Uterus (tissue), 4 donors: Measurements from ENCODE around the gene NPIPB12. TPM values are rescaled to one million over a fixed set of nuclear protein-coding genes. Genes with fewer than 3 reads are reported as not detected.
"Not testable (repeated sequence)": the region's sequence is repeated elsewhere in the genome, so short reads cannot be mapped to it uniquely, and the experiment has no call there.

Experiments used
- DNase-seq, 2 donors: peaks; one replicate each; pipeline ENCODE4 v3.0.0-alpha.2; 2019 to 2020
- H3K27ac ChIP-seq, 2 donors: fragments of 200-600 bp; sonication (generic); 1 replicate in 1 of 2; 2 replicates in 1 of 2; pipeline ENCODE4 v1.5.1; 2016 to 2018
- H3K27me3 ChIP-seq, 2 donors: fragments of 200-600 bp; sonication (generic); one replicate each; pipeline ENCODE4 v1.5.1; 2018 to 2019; ENCODE audit warnings: control low read depth in 1 of 2
- H3K36me3 ChIP-seq, 2 donors: fragments of 200-600 bp; sonication (generic); one replicate each; pipeline ENCODE4 v1.5.1; 2019; ENCODE audit warnings: control low read depth in 1 of 2
- H3K4me1 ChIP-seq, 2 donors: fragments of 200-600 bp; sonication (generic); one replicate each; pipeline ENCODE4 v1.5.1; 2018 to 2019; ENCODE audit warnings: control low read depth in 1 of 2
- H3K4me3 ChIP-seq, 2 donors: fragments of 200-600 bp; sonication (generic); 1 replicate in 1 of 2; 2 replicates in 1 of 2; pipeline ENCODE4 v1.5.1; 2018 to 2019; ENCODE audit warnings: mild to moderate bottlenecking in 1 of 2
- H3K9me3 ChIP-seq, 2 donors: fragments of 200-600 bp; sonication (generic); one replicate each; pipeline ENCODE4 v1.5.1; 2019; ENCODE audit warnings: control low read depth in 1 of 2
- intact Hi-C: fragments of 100-400 bp; cut with DNase I; formaldehyde crosslinking; loops from one replicate; pipeline ENCODE4 v1.15.1; 2023; ENCODE audit warnings: low total_unique reads
- total RNA-seq, 4 donors: library from RNA; depleted of rRNA in 3 of 4; stranded (reverse); fragments of >200 nt in 3 of 4; gene quantifications; one replicate each; pipeline versions ENCODE4 v1.1.0 to v1.2.4, GENCODE V29; 2014 to 2023
- donor health status: DM: yes; HTN: yes; CAD: no.

Gene NPIPB12
- 10 to 100 TPM; 11.8 to 95.3 (median 58.6) TPM for total RNA-seq

DNA sequence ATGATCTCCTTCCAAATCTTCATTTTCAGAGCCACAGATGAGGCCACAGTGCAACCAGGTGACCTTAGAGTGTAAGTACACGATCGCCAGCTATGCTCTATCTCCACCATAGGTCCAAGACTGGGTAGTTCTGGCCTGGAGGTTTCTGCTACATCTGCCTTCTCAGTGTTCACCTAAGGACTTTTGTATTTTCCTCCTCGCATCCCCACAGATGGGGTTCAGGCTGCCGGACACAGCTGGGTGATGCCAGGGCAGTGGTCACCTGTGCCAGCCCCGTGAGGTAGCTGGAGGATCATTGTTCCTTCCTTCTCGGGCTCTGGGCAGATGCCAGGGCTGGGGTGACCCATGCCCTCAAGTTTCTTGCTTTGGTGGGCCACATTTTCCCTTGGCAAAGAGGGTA, at the start of gene NPIPB12:
NPIPB12 (minus strand) TSS at position 101 of the 400 bp plus-strand sequence.
- intact Hi-C loops, result not testable (repeated sequence)

GRCh38 chr16:29521520-29521919, 15.3 kb upstream of the NPIPB12 start:
- H3K4me1 ChIP-seq, H3K27me3 ChIP-seq, intact Hi-C loops, DNase-seq, H3K9me3 ChIP-seq, H3K4me3 ChIP-seq, H3K36me3 ChIP-seq, H3K27ac ChIP-seq: not testable (repeated sequence)

More for the DNA sequence above, at the start of gene NPIPB12:
- H3K36me3 ChIP-seq, H3K4me1 ChIP-seq, H3K27ac ChIP-seq, H3K9me3 ChIP-seq, H3K4me3 ChIP-seq, H3K27me3 ChIP-seq, DNase-seq: not testable (repeated sequence)

DNA sequence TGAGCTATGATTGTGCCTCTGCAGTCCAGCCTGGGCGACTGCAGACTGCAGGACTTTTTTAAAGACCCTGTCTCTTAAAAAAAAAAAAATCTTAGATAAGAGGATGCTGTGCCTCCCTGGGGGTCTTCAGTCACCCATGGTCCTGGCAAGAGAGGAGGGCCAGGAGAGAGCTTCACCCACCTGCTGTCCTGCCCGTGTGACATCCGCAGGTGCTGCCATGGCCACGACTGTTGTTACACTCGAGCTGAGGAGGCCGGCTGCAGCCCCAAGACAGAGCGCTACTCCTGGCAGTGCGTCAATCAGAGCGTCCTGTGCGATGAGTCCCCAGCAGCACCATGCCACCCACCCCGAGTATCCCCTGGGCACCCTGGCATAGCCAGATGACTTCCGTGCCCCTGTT, 23.9 kb downstream of the NPIPB12 start:
- H3K27ac ChIP-seq, H3K27me3 ChIP-seq, H3K4me3 ChIP-seq, intact Hi-C loops, H3K9me3 ChIP-seq, H3K4me1 ChIP-seq, H3K36me3 ChIP-seq, DNase-seq: not testable (repeated sequence)

- H3K9me3 ChIP-seq, intact Hi-C loops, H3K27ac ChIP-seq, H3K27me3 ChIP-seq, H3K4me1 ChIP-seq, H3K4me3 ChIP-seq, DNase-seq, H3K36me3 ChIP-seq: not testable (repeated sequence)
These were observed 34.1 kb downstream of the NPIPB12 start for GRCh38 chr16:29472065-29472464.

GRCh38 chr16:29469660-29470059, 36.5 kb downstream of the NPIPB12 start:
- peak; percentile 57 to 77 for DNase-seq
- H3K4me1 ChIP-seq, H3K27me3 ChIP-seq, H3K9me3 ChIP-seq, H3K4me3 ChIP-seq, H3K36me3 ChIP-seq, intact Hi-C loops: not testable (repeated sequence)
- peak overlapping the region; percentile 54 to 65 for H3K27ac ChIP-seq

GRCh38 chr16:29467654-29468366, 38.4 kb downstream of the NPIPB12 start:
- H3K27ac ChIP-seq, H3K36me3 ChIP-seq, H3K9me3 ChIP-seq, H3K27me3 ChIP-seq, intact Hi-C loops, H3K4me3 ChIP-seq, DNase-seq, H3K4me1 ChIP-seq: not testable (repeated sequence)

GRCh38 chr16:29466904-29467303, 39.3 kb downstream of the NPIPB12 start:
- H3K36me3 ChIP-seq, DNase-seq, H3K9me3 ChIP-seq, H3K27me3 ChIP-seq, H3K27ac ChIP-seq, intact Hi-C loops, H3K4me1 ChIP-seq, H3K4me3 ChIP-seq: not testable (repeated sequence)

DNA sequence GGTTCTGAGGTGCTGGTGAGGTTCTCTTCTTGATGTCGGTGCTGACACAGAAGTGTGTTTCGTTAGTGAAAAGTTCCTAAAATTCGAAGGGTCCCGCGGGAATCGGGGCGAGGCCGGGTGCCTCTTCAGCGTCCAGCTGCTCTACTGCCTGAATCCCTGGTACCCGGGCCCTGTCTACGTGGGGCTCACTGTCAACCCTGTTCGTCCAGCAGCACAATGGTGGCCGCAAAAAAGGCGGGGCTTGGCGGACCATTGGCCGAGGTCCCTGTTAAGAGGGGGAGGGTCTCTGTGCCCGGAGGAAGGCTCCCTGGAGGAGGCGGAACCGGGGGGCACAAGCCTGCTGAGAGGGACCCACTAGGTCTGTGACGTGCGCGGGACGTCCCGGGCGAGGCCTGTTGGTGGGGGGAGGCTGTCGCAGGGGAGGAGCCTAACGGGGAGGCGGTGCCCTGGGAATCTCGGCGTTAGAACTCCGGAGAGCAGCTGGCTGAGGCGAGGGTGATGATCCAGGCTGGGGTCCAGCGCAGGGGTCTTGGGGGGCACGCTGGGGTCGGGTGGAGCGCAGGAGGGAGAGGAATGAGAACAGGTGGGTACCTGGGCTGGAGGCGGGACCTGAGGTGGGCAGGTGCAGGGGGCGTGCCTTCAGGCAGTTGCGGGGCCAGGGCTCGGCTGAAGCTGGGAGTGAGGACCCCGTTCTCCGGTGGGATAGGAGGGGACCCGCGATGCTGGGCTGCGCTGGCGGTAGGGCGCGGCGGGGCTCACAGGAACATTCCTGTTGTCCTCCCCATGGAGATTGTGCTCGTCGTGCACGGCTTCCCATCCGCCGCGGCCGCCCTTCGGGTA, 40.0 kb downstream of the NPIPB12 start:
- DNase-seq, H3K4me1 ChIP-seq, H3K27me3 ChIP-seq, intact Hi-C loops, H3K9me3 ChIP-seq, H3K4me3 ChIP-seq, H3K27ac ChIP-seq, H3K36me3 ChIP-seq: not testable (repeated sequence)

DNA sequence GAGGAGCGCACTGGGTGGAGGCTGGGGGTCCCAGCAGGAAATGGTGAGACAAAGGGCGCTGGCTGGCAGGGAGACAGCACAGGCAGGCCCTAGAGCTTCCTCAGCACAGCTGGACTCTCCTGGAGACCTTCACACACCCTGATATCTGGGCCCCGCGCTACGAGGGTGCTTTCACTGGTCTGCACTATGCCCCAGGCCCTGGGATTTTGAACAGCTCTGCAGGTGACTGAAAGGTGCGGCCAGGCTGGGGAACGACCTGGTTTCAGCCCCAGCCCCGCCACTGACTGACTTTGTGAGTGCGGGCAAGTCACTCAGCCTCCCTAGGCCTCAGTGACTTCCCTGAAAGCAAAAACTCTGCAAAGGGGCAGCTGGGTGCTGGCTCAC, 45.6 kb downstream of the NPIPB12 start:
- H3K27ac ChIP-seq, H3K27me3 ChIP-seq, H3K4me1 ChIP-seq, DNase-seq, H3K36me3 ChIP-seq, intact Hi-C loops, H3K4me3 ChIP-seq, H3K9me3 ChIP-seq: not testable (repeated sequence)

GRCh38 chr16:29459706-29460646, 46.2 kb downstream of the NPIPB12 start, which contains the start of gene SULT1A4:
SULT1A4 (plus strand) TSS chr16:29459913; CDS start chr16:29461386, 1,473 bp downstream.
- intact Hi-C loops, H3K4me3 ChIP-seq, H3K27ac ChIP-seq, H3K4me1 ChIP-seq, DNase-seq, H3K9me3 ChIP-seq, H3K27me3 ChIP-seq, H3K36me3 ChIP-seq: not testable (repeated sequence)

- intact Hi-C loops, DNase-seq, H3K4me3 ChIP-seq, H3K27ac ChIP-seq, H3K36me3 ChIP-seq, H3K4me1 ChIP-seq, H3K9me3 ChIP-seq, H3K27me3 ChIP-seq: not testable (repeated sequence)
These were observed 48.5 kb downstream of the NPIPB12 start for GRCh38 chr16:29457660-29458059.

GRCh38 chr16:29454828-29455227, 51.4 kb downstream of the NPIPB12 start:
- H3K4me1 ChIP-seq, H3K27me3 ChIP-seq, H3K9me3 ChIP-seq, H3K27ac ChIP-seq, DNase-seq, H3K36me3 ChIP-seq, intact Hi-C loops, H3K4me3 ChIP-seq: not testable (repeated sequence)

DNA sequence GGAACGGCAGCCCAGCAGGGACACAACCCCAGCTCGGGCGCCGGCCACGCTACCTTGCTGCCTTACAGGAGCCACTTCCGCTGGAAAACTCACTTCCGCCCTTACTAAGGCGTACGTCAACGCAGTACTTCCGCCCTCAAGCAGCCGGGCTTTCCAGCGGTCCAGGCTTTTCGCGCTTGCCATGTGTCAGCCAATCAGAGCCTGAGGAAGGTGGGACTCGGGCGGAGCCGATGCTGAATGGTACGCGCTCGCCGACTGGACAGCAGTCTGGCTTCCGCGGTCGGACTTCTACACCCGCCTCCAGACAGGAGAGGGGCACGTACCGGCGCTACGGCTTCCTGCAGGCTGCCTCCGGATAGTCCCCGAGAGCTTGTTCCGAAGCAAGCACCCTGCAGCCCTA, 51.9 kb downstream of the NPIPB12 start, which contains the start of the genes BOLA2 and SLX1B:
BOLA2 (minus strand) TSS at position 83 of the 400 bp plus-strand sequence. CDS start 98 bp downstream, outside the sequence.
SLX1B (plus strand) TSS at position 265 of the 400 bp plus-strand sequence.
- DNase-seq, H3K27ac ChIP-seq, H3K4me3 ChIP-seq, H3K4me1 ChIP-seq, H3K27me3 ChIP-seq, intact Hi-C loops, H3K9me3 ChIP-seq, H3K36me3 ChIP-seq: not testable (repeated sequence)
